ENCODE data around the gene CABP1.

CABP1 gene

DNA sequence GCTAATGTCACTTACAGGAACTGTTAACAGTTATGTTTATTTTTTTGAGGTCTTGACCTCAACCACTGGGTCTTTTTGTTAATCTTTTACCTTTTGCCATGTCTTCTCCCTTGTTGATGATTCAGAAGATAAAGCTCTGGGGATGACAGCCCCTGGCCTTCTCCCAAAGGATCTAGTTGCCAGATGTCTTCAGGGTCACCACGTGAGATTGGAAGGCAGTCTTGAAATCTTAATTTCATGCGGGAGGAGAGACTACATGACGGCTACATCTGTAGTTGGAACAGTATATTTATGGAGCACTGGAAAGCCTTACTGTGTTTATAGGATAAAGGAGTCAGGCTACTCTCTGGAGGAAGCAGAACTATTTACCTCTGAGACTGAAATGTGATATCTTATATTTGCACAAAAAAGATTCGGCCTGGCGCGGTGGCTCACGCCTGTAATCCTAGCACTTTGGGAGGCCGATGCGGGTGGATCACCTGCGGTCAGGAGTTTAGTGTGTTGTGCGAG lies 52.2 kb downstream of the CABP1 start:
- TF ChIP-seq, protein P1, sequence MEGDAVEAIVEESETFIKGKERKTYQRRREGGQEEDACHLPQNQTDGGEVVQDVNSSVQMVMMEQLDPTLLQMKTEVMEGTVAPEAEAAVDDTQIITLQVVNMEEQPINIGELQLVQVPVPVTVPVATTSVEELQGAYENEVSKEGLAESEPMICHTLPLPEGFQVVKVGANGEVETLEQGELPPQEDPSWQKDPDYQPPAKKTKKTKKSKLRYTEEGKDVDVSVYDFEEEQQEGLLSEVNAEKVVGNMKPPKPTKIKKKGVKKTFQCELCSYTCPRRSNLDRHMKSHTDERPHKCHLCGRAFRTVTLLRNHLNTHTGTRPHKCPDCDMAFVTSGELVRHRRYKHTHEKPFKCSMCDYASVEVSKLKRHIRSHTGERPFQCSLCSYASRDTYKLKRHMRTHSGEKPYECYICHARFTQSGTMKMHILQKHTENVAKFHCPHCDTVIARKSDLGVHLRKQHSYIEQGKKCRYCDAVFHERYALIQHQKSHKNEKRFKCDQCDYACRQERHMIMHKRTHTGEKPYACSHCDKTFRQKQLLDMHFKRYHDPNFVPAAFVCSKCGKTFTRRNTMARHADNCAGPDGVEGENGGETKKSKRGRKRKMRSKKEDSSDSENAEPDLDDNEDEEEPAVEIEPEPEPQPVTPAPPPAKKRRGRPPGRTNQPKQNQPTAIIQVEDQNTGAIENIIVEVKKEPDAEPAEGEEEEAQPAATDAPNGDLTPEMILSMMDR (IDR thresholded peaks at IDR 0.05; ENCODE audit: extremely low read depth, missing control alignments) = no peak
- no peak for DNase-seq (ENCODE audit: low spot score)

GRCh38 chr12:120693848-120694247 lies 53.4 kb downstream of the CABP1 start:
- no peak for DNase-seq (ENCODE audit: low spot score)
- TF ChIP-seq, protein P1 (IDR thresholded peaks at IDR 0.05; ENCODE audit: extremely low read depth, missing control alignments) = no peak

- DNase-seq (ENCODE audit: low spot score) = no peak
- TF ChIP-seq, protein P1 (IDR thresholded peaks at IDR 0.05; ENCODE audit: extremely low read depth, missing control alignments) = no peak
Observed at GRCh38 chr12:120696626-120697025, 56.2 kb downstream of the CABP1 start.

- no peak for DNase-seq (ENCODE audit: low spot score)
- TF ChIP-seq, protein P1 (IDR thresholded peaks at IDR 0.05; ENCODE audit: extremely low read depth, missing control alignments) = no peak
Observed at GRCh38 chr12:120697344-120697743, 56.9 kb downstream of the CABP1 start.

DNA sequence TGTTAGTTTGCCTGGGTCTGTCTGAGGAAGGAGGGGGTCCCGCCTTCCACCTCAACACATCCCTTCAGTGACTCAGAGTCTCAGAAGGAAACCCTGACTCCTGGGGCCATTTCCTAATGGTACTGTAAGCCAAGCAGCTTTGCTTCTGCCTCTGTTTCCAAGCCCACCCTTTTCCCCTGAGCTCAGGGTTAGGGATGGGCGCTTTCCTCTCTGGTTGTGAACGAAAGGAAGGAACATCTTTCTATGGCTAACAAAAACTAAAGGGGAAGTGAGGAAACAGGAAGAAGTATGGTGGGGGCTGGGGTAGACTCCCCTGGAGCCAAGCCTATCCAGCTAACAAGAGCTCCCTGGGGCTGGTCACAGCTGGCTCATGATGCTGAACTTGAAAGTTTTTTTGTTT lies 58.2 kb downstream of the CABP1 start:
- DNase-seq (ENCODE audit: low spot score) = no peak

DNA sequence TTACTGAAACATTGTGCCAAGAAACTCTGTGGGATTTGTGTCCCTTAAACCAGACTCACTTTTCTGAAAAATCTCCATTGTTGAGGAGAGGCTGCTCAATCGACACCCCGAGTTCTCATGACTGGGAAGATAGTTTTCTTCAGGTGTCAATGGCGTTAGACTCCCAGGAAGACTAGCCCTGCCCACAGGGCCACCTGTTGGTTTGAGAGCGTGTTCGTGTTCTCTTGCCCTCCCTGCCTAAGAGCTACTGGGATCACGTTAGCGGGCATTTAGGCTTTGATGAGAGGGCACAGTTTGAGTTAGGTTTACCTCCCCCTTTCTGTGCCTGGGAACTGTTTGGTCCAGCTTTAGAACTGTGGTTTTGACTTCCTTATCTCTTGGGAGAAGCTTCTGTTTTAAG lies 59.1 kb downstream of the CABP1 start:
- TF ChIP-seq, protein P1 (IDR thresholded peaks at IDR 0.05; ENCODE audit: extremely low read depth, missing control alignments) = no peak
- no peak for DNase-seq (ENCODE audit: low spot score)

More for the DNA sequence above, 58.2 kb downstream of the CABP1 start:
- TF ChIP-seq, protein P1 (IDR thresholded peaks at IDR 0.05; ENCODE audit: extremely low read depth, missing control alignments) = no peak

DNA sequence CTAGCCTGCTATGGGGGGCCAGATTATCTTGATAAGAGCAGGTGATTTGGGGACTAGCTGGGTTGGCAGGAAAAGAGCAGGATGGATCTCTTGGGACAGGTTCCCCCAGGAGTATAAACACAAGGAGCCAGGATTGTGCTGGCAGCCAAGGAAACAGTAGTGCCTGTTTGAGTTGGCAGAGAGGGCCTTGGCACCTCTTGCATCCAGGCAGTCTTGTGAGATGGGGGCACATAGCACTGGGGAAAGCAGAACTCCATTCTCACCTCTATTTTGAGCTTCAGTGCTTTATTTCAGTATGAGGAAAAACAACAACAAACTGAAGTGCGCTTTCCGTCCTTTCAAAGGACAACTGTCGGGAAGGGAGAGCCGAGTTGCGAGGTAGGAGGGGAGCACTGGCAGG lies 60.5 kb downstream of the CABP1 start:
- TF ChIP-seq, protein P1 (IDR thresholded peaks at IDR 0.05; ENCODE audit: extremely low read depth, missing control alignments) = no peak
- no peak for DNase-seq (ENCODE audit: low spot score)
